Measurements from ENCODE around the gene CIDEB.

CIDEB gene

GRCh38 chr14:24332268-24332993, 24.7 kb upstream of the CIDEB start:
- peak; percentile 92 for DNase-seq

GRCh38 chr14:24331731-24332267, 24.0 kb upstream of the CIDEB start:
- no peak for DNase-seq

- DNase-seq = no peak
Measured at GRCh38 chr14:24330973-24331674, 23.3 kb upstream of the CIDEB start.

- peak; percentile 80 for DNase-seq
Measured at GRCh38 chr14:24329736-24330135, 22.0 kb upstream of the CIDEB start.

- DNase-seq = no peak
Measured at GRCh38 chr14:24329073-24329663, 21.4 kb upstream of the CIDEB start.

- peak; percentile 69 for DNase-seq
Measured at GRCh38 chr14:24327914-24328313, 20.1 kb upstream of the CIDEB start.

GRCh38 chr14:24327303-24327702, 19.5 kb upstream of the CIDEB start:
- no peak for DNase-seq

- no peak for DNase-seq
Measured at GRCh38 chr14:24325963-24326362, 18.2 kb upstream of the CIDEB start.

GRCh38 chr14:24325041-24325530, 17.3 kb upstream of the CIDEB start:
- DNase-seq = no peak

GRCh38 chr14:24324024-24324423, 16.2 kb upstream of the CIDEB start:
- DNase-seq = no peak

- DNase-seq = no peak
Measured at GRCh38 chr14:24323341-24323740, 15.6 kb upstream of the CIDEB start.

GRCh38 chr14:24322672-24323071, 14.9 kb upstream of the CIDEB start:
- no peak for DNase-seq

GRCh38 chr14:24321212-24321975, 13.6 kb upstream of the CIDEB start:
- DNase-seq = no peak

- no peak for DNase-seq
Measured at GRCh38 chr14:24317141-24317928, 9.6 kb upstream of the CIDEB start.

GRCh38 chr14:24316597-24316950, 8.8 kb upstream of the CIDEB start:
- DNase-seq = no peak

GRCh38 chr14:24315807-24316596, 8.2 kb upstream of the CIDEB start:
- no peak for DNase-seq

- DNase-seq = no peak
Measured at GRCh38 chr14:24315243-24315806, 7.5 kb upstream of the CIDEB start.

GRCh38 chr14:24314377-24315193, 6.8 kb upstream of the CIDEB start:
- DNase-seq = no peak

- DNase-seq = no peak
Measured at GRCh38 chr14:24313913-24314312, 6.1 kb upstream of the CIDEB start.
